Kidney (tissue), 14 donors: ENCODE measurements around the gene PKIG. TPM values are rescaled to one million over a fixed set of nuclear protein-coding genes. Genes with fewer than 3 reads are reported as not detected.

ENCODE experiments used
- DNase-seq, 5 donors: peaks; one replicate each; pipeline ENCODE4 v3.0.0-alpha.2; 2013 to 2020
- FAIRE-seq: peaks from 2 replicates; lab custom pipeline; 2012; peaks lifted over from hg19 to GRCh38; lab: Jason Lieb, UNC
- H3K27ac ChIP-seq, 2 donors: one replicate each; pipeline ENCODE4 v1.7.0; 2013; ENCODE audit warnings: low read depth in 2 of 2, low read length in 2 of 2, inconsistent platforms in 1 of 2
- H3K27me3 ChIP-seq: one replicate; pipeline ENCODE4 v1.7.1; 2013; ENCODE audit warnings: low read length, inconsistent platforms; ENCODE audit not compliant: control insufficient read depth, insufficient read depth
- H3K36me3 ChIP-seq, 3 donors: one replicate each; pipeline versions ENCODE4 v1.7.0 to v1.7.1; 2013; ENCODE audit warnings: low read length in 3 of 3, control low read depth in 1 of 3, inconsistent platforms in 1 of 3; ENCODE audit not compliant: insufficient read depth in 3 of 3, control insufficient read depth in 2 of 3
- H3K4me1 ChIP-seq, 3 donors: one replicate each; pipeline versions ENCODE4 v1.7.0 to v1.7.1; 2013; ENCODE audit warnings: low read length in 3 of 3, inconsistent platforms in 1 of 3, low read depth in 1 of 3; ENCODE audit not compliant: control insufficient read depth in 2 of 3, insufficient read depth in 2 of 3
- H3K4me3 ChIP-seq, 3 donors: one replicate each; pipeline versions ENCODE4 v1.7.0 to v1.8.1; 2013; ENCODE audit warnings: low read length in 3 of 3, control low read depth in 1 of 3, inconsistent platforms in 1 of 3
- H3K9ac ChIP-seq, 3 donors: one replicate each; pipeline versions ENCODE4 v1.7.0 to v1.7.1; 2013; ENCODE audit warnings: low read length in 3 of 3, control low read depth in 1 of 3, inconsistent platforms in 1 of 3
- H3K9me3 ChIP-seq, 3 donors: one replicate each; pipeline versions ENCODE4 v1.7.0 to v1.7.1; 2013; ENCODE audit warnings: low read length in 3 of 3, control low read depth in 1 of 3, inconsistent platforms in 1 of 3; ENCODE audit not compliant: control insufficient read depth in 2 of 3, insufficient read depth in 1 of 3
- intact Hi-C: fragments of 100-400 bp; cut with DNase I; formaldehyde crosslinking; loops from one replicate; pipeline ENCODE4 v1.11.1; 2022
- polyA plus RNA-seq: library from polyadenylated mRNA; stranded (reverse); fragments of 350-450 nt; fragmentation: Illumina TruSeq; extraction: RNeasy Lipid Tissue Mini Kit (QIAGEN cat#74804); gene quantifications from one replicate; pipeline ENCODE4 v1.2.3, GENCODE V29; 2014; ENCODE audit warnings: low read depth, low replicate concordance; ENCODE audit not compliant: insufficient read depth
- total RNA-seq: library from RNA; stranded (reverse); fragmentation: NEBNext Ultra II Directional; extraction: Animal tissue kit (Norgen Biotek cat#: 25700); gene quantifications from one replicate; pipeline ENCODE4 v1.2.1, GENCODE V29; 2021
- TF ChIP-seq, protein P1 (sequence below): IDR thresholded peaks from 3 replicates; pipeline ENCODE4 v1.5.1; 2012; ENCODE audit warnings: mild to moderate bottlenecking, moderate library complexity, borderline replicate concordance; ENCODE audit not compliant: insufficient read depth; ENCODE audit errors: extremely low read depth
- donor health status: control.
- donor health status: control.
- donor health status: control.
- donor health status: control.
- donor health status: control.
- donor health status: DM: yes; HTN: yes; CAD: no.
- donor health status: Normal renal cell carcinoma (clear cell type).

PKIG gene
- total and polyA plus RNA-seq, 2 donors from 2014 or later: 71.1 to 150 TPM

DNA sequence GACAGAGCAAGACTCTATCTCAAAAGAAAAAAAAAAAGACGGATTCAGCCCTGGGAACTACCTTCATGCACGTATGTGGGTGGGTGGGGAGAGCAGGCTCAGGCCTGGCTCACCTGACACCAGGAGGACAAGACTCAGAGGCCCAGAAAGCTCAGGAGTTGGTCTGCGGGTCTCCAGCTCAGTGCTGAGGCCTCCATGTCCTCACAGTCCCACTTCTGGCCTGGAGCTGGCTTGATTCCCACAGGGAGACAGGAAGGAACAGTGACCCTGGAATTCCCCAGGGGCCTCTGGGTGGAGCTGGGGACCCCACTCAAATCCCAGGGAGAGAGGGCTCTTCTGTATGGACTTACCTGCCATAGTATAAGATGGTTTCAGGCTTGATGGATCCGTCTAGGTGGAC, 53.5 kb downstream of the PKIG start:
- Histone ChIP-seq H3K9me3 (no peaks in the 10 kb centered on the region), H3K4me3 (no peak overlapping the region), H3K27ac (no peak overlapping the region), H3K36me3 (no peaks in the 10 kb centered on the region), H3K27me3 (no peaks in the 10 kb centered on the region), H3K9ac (no peak overlapping the region), H3K4me1 (no peaks in the 10 kb centered on the region)
- no peak for DNase-seq
- TF ChIP-seq, protein P1, sequence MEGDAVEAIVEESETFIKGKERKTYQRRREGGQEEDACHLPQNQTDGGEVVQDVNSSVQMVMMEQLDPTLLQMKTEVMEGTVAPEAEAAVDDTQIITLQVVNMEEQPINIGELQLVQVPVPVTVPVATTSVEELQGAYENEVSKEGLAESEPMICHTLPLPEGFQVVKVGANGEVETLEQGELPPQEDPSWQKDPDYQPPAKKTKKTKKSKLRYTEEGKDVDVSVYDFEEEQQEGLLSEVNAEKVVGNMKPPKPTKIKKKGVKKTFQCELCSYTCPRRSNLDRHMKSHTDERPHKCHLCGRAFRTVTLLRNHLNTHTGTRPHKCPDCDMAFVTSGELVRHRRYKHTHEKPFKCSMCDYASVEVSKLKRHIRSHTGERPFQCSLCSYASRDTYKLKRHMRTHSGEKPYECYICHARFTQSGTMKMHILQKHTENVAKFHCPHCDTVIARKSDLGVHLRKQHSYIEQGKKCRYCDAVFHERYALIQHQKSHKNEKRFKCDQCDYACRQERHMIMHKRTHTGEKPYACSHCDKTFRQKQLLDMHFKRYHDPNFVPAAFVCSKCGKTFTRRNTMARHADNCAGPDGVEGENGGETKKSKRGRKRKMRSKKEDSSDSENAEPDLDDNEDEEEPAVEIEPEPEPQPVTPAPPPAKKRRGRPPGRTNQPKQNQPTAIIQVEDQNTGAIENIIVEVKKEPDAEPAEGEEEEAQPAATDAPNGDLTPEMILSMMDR: no peak
- intact Hi-C loops: no loop called here
- FAIRE-seq: no peak

DNA sequence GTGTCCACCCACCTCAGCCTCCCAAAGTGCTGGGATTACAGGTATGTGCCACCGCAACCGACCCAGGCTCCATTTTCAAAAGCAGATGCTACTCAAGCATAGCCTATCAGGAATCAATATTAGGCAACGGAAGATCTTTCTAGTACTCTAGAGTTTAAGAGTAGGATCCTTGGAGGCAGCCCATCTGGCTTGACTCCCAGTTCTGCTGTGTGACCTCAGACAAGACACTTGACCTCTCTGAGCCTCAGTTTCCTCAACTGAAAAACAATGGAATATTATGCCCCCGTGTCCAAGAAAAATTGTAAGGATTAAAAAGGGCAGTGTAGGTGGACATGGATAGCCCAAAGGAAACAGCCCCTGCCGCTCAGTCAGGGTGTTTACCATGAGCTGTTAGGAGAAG, 54.7 kb downstream of the PKIG start:
- H3K27me3 ChIP-seq: no peaks in the 10 kb centered on the region
- H3K36me3 ChIP-seq: no peaks in the 10 kb centered on the region
- no peak overlapping the region for H3K27ac ChIP-seq
- no peak for DNase-seq
- no peak overlapping the region for H3K4me3 ChIP-seq
- no peaks in the 10 kb centered on the region for H3K9me3 ChIP-seq
- no peak overlapping the region for H3K9ac ChIP-seq
- no peak for FAIRE-seq
- peaks cover 0 to 1% (median 1%) of the 10 kb centered on the region in 3 donors for H3K4me1 ChIP-seq
- TF ChIP-seq, protein P1: no peak
- intact Hi-C loops: no loop called here

DNA sequence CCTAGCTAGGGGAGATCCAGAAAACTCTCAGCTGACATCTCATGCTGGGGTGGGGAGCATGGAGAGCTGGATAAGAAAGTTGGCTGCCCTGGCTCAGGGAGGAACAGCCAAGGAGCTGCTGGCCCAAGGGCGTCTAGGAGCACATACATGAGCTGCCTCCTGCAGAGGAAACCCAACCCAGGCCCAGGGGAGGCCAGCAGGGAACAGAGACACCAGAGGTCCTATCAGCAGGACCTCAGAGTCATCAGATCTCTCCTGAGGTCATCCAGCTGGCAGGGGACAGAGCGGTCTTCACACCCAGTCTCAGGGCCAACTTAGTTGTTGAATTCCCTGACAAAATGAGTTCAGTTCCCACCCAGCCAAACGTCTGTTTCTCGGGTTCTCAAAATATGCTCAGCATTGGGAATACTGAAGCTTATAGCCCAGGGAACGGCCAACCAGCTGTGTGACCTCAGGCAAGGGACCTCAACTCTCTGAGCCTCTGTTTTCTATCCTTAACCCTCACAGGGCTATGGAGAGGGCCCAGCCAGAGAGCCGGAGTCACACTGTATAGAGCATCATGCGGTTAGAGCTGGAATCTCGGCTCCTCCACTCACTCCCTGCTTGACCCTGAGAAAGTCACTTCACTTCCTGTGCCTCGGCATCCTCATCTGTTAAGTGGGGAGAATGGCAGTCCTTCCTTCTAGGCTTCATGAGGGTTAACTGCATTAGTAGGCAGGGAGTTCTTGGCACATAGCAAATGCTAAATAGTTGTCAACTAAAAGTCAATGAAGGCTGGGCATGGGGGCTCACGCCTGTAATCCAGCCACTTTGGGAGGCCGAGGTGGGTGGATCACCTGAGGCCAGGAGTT, 55.4 kb downstream of the PKIG start:
- TF ChIP-seq, protein P1: no peak
- Histone ChIP-seq H3K27me3 (no peaks in the 10 kb centered on the region), H3K9me3 (no peaks in the 10 kb centered on the region), H3K27ac (no peak overlapping the region), H3K4me3 (no peak overlapping the region), H3K4me1 (peaks cover 0 to 7% (median 7%) of the 10 kb centered on the region in 3 donors), H3K36me3 (no peaks in the 10 kb centered on the region), H3K9ac (no peak overlapping the region)
- FAIRE-seq (no peak), DNase-seq (no peak)
- intact Hi-C loops: no loop called here
